IMR-90 (cell line): ENCODE results near the gene AKAP1.

Experiments
- CTCF ChIP-seq: conservative IDR thresholded peaks from 2 replicates; pipeline ENCODE4 v1.5.1; 2012; ENCODE audit warnings: mild to moderate bottlenecking, low read depth, low read length, improper control_type of control experiment
- MAFK ChIP-seq: IDR thresholded peaks from 2 replicates; pipeline ENCODE4 v1.6.1; 2012; ENCODE audit warnings: low read depth, low read length, improper control_type of control experiment
- POLR2A ChIP-seq: IDR thresholded peaks from 2 replicates; pipeline ENCODE4 v1.6.1; 2012; ENCODE audit warnings: mild to moderate bottlenecking, low read depth, low read length

DNA sequence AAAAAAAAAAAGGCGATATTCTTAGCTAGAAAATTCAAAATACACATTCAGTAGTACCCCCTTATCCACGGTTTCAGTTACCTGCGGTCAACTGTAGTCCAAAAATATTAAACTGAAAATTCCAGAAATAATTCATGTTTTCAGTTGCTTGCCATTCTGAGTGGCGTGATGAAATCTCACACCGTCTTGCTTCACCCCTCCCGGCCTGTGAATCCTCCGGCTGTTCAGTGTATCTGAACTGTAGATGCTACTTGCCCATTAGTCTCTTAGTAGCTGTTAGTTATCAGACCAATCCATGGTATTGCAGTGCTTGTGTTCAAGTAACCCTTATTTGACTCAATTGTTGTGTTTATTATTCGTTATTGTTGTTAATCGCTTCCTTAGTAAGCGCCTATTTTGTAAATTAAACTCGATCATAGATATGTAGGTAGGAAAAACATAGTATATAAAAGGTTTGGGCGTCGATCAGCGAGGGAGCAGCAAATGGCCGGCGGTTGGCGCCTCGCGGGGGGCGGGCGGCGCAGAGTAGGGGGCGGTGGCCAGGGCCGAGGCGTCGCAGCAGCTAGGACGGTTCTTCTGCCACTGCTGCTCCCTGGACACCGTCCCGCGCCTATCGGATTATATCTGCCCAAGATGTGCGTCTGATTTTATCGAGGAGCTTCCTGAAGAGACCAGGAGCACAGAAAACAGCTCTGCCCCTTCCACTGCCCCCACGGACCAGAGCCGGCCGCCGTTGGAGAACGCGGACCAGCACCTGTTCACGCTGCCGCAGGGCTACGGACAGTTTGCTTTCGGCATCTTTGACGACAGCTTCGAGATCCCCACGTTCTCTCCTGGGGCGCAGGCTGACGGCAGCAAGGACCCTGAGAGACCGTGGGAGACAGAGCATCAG is 39.8 kb upstream of the AKAP1 start:
- TF ChIP-seq CTCF (no peak), POLR2A (no peak), MAFK (no peak)
